Activated CD4-positive, alpha-beta T cell treated with anti-CD3 and anti-CD28 coated beads, Interleukin-2, amount 10 ng/mL, durations not matched to agents 7 days and 5 days (primary cell): Measurements from ENCODE around the gene TRH. TPM values are rescaled to one million over a fixed set of nuclear protein-coding genes. Genes with fewer than 3 reads are reported as not detected.

Source experiments
- CTCF ChIA-PET: fragments of 350-600 bp; sonication (Branson Sonifier 250); formaldehyde crosslinking; loops from one replicate; lab custom pipeline; 2021; ENCODE audit warnings: antibody characterized with exemption; lab: Charles Lee
- POLR2A ChIA-PET: fragments of 350-600 bp; sonication (Branson Sonifier 250); formaldehyde crosslinking; loops from one replicate; lab custom pipeline; 2021; ENCODE audit warnings: antibody characterized with exemption; lab: Charles Lee
- DNase-seq: peaks from one replicate; pipeline ENCODE4 v3.0.0-alpha.2; 2020
- H3K27ac Mint-ChIP-seq: one replicate; pipeline ENCODE4 v1.8.0; 2021; ENCODE audit warnings: mild to moderate bottlenecking, moderate library complexity, mixed read lengths
- H3K27me3 Mint-ChIP-seq: one replicate; pipeline ENCODE4 v1.8.0; 2021; ENCODE audit warnings: mixed read lengths
- H3K36me3 Mint-ChIP-seq: one replicate; pipeline ENCODE4 v1.8.0; 2021; ENCODE audit warnings: low read depth, mixed read lengths
- H3K4me1 Mint-ChIP-seq: one replicate; pipeline ENCODE4 v1.8.0; 2021; ENCODE audit warnings: mixed read lengths
- H3K4me3 Mint-ChIP-seq: one replicate; pipeline ENCODE4 v1.8.0; 2021; ENCODE audit warnings: mild to moderate bottlenecking, moderate library complexity, mixed read lengths
- H3K9me3 Mint-ChIP-seq: one replicate; pipeline ENCODE4 v1.8.0; 2021; ENCODE audit warnings: mixed read lengths
- total RNA-seq, 2 experiments: library from RNA; stranded (reverse); gene quantifications; one replicate each; pipeline ENCODE4 v1.2.3, GENCODE V29; 2021

The TRH gene
- total RNA-seq, 2 experiments from 2014 or later, result not detected

- H3K27me3 Mint-ChIP-seq, result peaks cover 9% of the 10 kb centered on the region
- CTCF ChIA-PET, result no interaction called here
- H3K27ac Mint-ChIP-seq, result no peak overlapping the region
- H3K36me3 Mint-ChIP-seq, result no peaks in the 10 kb centered on the region
- POLR2A ChIA-PET, result no interaction called here
- DNase-seq, result no peak
- H3K9me3 Mint-ChIP-seq, result no peaks in the 10 kb centered on the region
- no peak overlapping the region for H3K4me3 Mint-ChIP-seq
- H3K4me1 Mint-ChIP-seq, result no peaks in the 10 kb centered on the region
These were observed 26.8 kb upstream of the TRH start for GRCh38 chr3:129947538-129948240.

DNA sequence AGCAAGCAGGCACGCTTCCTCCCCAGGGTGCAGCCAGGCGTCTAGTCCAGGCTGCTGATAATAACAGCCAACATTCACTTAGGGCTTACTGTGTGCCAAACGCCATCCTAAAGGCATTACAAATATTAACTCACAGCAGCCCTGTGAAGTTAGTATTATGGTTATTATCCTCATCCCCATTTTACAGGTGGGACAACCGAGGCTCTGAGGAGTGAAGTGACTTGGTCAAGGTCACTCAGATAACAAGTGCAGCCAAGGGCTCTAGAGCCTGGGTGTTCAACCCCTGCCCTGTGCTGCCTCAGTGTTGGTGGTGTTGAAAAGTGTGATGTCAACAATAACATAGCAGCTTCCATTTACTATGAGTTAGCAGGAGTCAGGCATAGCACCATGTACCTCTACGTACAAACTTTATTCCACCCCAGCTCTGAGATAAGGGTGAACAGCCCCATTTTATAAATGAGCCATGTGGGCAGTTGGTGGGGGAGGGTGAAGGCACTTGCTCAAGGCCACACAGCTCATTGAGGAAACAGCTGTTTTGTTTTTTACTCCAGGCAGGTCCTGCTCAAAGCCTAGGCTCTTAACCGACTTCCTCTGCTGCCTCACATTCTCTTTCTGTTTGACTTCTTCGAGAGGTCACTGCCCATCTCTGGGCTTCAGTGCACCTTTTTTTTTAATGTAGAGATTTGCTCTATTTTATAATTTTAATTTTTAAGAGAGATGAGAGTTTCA lies 24.0 kb upstream of the TRH start:
- Mint-ChIP-seq H3K27ac (no peak overlapping the region), H3K27me3 (peaks cover 7% of the 10 kb centered on the region), H3K9me3 (no peaks in the 10 kb centered on the region), H3K36me3 (no peaks in the 10 kb centered on the region), H3K4me3 (no peak overlapping the region), H3K4me1 (no peaks in the 10 kb centered on the region)
- ChIA-PET CTCF (no interaction called here), POLR2A (no interaction called here)
- DNase-seq, result no peak

DNA sequence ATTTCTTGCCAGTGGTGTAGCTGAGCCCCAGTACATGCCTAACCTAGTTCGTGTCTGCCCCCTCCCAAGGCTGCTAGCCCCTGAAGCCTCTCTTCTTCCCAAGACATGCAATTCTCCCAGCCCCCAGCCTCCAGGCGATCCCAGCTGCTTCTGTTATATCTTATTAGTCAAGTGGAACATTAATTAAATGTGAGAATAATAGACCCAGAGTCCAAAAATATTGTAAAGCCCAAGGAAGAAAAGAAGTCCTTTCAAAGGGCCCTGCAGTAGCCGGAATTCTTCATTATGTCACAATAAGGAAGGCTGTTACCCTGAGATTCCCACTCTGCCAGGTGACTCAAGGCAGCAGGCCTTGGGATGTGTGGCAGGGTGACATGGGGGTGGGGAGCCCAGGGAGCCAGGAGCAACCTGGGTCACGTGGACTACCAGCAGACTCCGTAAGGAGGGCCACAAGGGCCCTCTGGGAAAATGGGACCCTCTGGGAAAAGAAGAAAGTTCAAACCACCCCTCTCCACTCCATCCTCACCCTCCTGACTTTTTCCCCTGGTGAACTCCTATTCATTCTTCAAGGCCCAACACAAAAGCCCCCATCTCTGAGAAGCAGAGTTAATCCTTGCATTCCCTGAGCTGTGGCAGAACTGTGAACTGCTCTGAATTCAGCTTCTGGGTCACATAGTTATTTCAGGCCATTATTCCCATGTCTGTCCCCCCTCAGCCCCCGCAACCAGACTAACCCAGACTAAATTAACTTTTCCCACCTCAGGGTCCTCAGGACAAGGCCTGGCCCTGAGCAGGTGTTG lies 21.8 kb upstream of the TRH start:
- H3K27ac Mint-ChIP-seq, result no peak overlapping the region
- ChIA-PET POLR2A (no interaction called here), CTCF (interaction anchor here (0.9 to 1.9 kb wide), 4 partner anchors 8 to 325 kb away, joined by 3 to 4 read pairs (median 4); no protein-coding TSS in a partner anchor)
- no peaks in the 10 kb centered on the region for H3K9me3 Mint-ChIP-seq
- no peaks in the 10 kb centered on the region for H3K36me3 Mint-ChIP-seq
- H3K4me1 Mint-ChIP-seq, result no peaks in the 10 kb centered on the region
- H3K4me3 Mint-ChIP-seq, result no peak overlapping the region
- H3K27me3 Mint-ChIP-seq, result peaks cover 7% of the 10 kb centered on the region
- no peak for DNase-seq

DNA sequence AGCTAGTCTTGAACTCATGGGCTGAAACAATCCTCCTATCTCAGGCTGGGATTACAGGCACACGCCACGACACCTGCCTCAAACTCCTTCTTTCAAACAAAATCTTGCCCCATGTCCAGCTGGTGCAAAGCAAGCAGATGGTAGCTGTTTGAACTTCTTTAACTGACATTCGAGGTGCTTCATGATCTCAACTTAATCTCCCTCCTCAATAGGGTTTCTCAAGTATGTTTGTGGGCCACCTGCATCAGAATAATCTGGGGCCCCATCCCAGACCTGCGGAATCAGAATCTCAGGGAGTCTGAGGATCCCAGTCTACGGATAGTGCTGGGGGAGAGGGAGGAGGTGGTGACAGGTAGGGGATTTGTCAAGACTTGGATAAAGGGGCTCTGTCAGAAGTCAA lies 20.9 kb upstream of the TRH start:
- H3K27me3 Mint-ChIP-seq, result peaks cover 4% of the 10 kb centered on the region
- H3K27ac Mint-ChIP-seq, result no peak overlapping the region

DNA sequence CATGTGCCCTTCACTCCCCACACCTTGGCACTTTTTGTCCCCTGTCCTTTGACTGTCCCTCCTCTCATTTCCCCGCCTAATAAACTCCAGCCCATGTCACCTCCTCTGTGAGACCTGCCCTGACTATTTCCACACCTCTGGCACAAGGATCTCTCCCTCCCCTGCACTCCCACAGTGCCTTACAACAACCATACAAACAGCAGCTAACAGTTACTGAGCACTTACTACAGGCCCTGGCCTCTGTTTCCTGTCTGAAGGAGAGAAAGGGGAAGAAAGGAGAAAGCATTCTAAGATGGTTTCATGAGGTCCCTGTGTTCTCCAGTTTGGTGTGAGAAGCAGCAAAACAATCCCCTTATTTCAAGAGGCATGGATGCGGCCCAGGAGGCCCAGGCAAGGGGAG lies 20.0 kb upstream of the TRH start:
- CTCF ChIA-PET, result interaction anchor here (1.0 to 1.5 kb wide), 2 partner anchors 12 to 42 kb away, joined by 3 read pairs; no protein-coding TSS in a partner anchor
- POLR2A ChIA-PET, result no interaction called here

More for the DNA sequence above, 20.9 kb upstream of the TRH start:
- no peak for DNase-seq
- H3K9me3 Mint-ChIP-seq, result no peaks in the 10 kb centered on the region
- ChIA-PET CTCF (interaction anchor here (1.1 to 1.9 kb wide), 3 partner anchors 9 to 326 kb away, joined by 3 to 4 read pairs (median 3); no protein-coding TSS in a partner anchor), POLR2A (no interaction called here)
- no peak overlapping the region for H3K4me3 Mint-ChIP-seq
- no peaks in the 10 kb centered on the region for H3K4me1 Mint-ChIP-seq
- no peaks in the 10 kb centered on the region for H3K36me3 Mint-ChIP-seq

GRCh38 chr3:129956936-129957335 lies 17.6 kb upstream of the TRH start:
- Mint-ChIP-seq H3K27ac (no peak overlapping the region), H3K27me3 (peaks cover 2% of the 10 kb centered on the region), H3K9me3 (no peaks in the 10 kb centered on the region), H3K4me3 (no peak overlapping the region), H3K36me3 (no peaks in the 10 kb centered on the region), H3K4me1 (no peaks in the 10 kb centered on the region)
- DNase-seq, result no peak
- ChIA-PET POLR2A (no interaction called here), CTCF (no interaction called here)

More for the DNA sequence above, 20.0 kb upstream of the TRH start:
- H3K27me3 Mint-ChIP-seq, result peaks cover 2% of the 10 kb centered on the region
- no peak overlapping the region for H3K27ac Mint-ChIP-seq
- H3K4me1 Mint-ChIP-seq, result no peaks in the 10 kb centered on the region
- no peak overlapping the region for H3K4me3 Mint-ChIP-seq
- no peak for DNase-seq
- H3K9me3 Mint-ChIP-seq, result no peaks in the 10 kb centered on the region
- H3K36me3 Mint-ChIP-seq, result no peaks in the 10 kb centered on the region

GRCh38 chr3:129958755-129959154 lies 15.8 kb upstream of the TRH start:
- CTCF ChIA-PET, result no interaction called here
- POLR2A ChIA-PET, result no interaction called here
- Mint-ChIP-seq H3K27ac (no peak overlapping the region), H3K27me3 (no peaks in the 10 kb centered on the region), H3K4me1 (no peaks in the 10 kb centered on the region), H3K9me3 (no peaks in the 10 kb centered on the region), H3K4me3 (no peak overlapping the region), H3K36me3 (no peaks in the 10 kb centered on the region)
- DNase-seq, result no peak

DNA sequence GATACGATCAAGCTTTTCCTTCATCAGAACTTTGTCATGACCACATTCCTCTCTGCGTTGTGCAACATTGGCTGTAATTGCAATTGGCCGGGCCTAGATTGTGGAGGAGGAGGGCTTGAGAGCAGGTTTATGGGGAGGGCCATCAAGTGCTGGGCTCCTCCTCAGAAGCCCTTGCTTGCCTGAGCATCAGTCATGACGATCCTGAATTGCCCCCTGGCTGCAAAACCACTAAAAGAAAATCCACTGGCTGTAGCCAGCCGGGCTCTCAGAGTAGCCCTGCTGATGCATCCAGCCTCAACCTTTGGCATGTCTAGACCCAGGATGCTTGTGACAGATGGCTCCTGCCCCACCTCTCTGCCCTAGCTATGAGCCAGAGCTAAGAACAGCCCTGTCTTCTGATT lies 13.4 kb upstream of the TRH start:
- Mint-ChIP-seq H3K4me1 (no peaks in the 10 kb centered on the region), H3K4me3 (no peak overlapping the region), H3K27ac (no peak overlapping the region), H3K9me3 (no peaks in the 10 kb centered on the region), H3K36me3 (no peaks in the 10 kb centered on the region), H3K27me3 (no peaks in the 10 kb centered on the region)
- no peak for DNase-seq
- CTCF ChIA-PET, result interaction anchor here (0.6 kb wide), 2 partner anchors 9 to 1222 kb away, joined by 3 read pairs; no protein-coding TSS in a partner anchor
- POLR2A ChIA-PET, result no interaction called here

- no peaks in the 10 kb centered on the region for H3K9me3 Mint-ChIP-seq
- CTCF ChIA-PET, result interaction anchor here (0.9 kb wide), 1 partner anchor 21 kb away, joined by 3 read pairs; no protein-coding TSS in a partner anchor
- H3K4me1 Mint-ChIP-seq, result no peaks in the 10 kb centered on the region
- H3K27ac Mint-ChIP-seq, result no peak overlapping the region
- no peak overlapping the region for H3K4me3 Mint-ChIP-seq
- peaks cover 3% of the 10 kb centered on the region for H3K27me3 Mint-ChIP-seq
- no peak for DNase-seq
- H3K36me3 Mint-ChIP-seq, result no peaks in the 10 kb centered on the region
- POLR2A ChIA-PET, result no interaction called here
These were observed 11.9 kb upstream of the TRH start for GRCh38 chr3:129962600-129962999.

DNA sequence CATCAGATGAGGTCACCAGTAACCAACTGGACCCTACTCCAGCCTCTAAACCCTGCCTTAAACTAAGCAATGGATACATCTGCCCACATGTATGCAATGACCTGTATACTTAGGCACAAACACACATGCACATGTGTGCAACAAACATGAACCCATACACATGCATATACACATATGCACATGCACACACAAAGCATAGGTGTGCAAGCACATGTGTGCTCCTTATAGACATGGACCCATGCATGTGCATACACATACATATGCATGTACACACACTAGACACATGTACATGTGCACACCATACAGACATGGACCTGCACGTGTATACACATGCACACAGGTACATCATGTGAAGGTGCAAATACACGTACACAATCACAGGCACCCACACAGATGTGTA lies 8.6 kb upstream of the TRH start:
- CTCF ChIA-PET, result interaction anchor here (0.9 kb wide), 1 partner anchor 17 kb away, joined by 3 read pairs; no protein-coding TSS in a partner anchor
- POLR2A ChIA-PET, result interaction anchor here (0.6 kb wide), 1 partner anchor 284 kb away, joined by 3 read pairs; no protein-coding TSS in a partner anchor
- Mint-ChIP-seq H3K27ac (no peak overlapping the region), H3K36me3 (no peaks in the 10 kb centered on the region), H3K4me1 (no peaks in the 10 kb centered on the region), H3K9me3 (no peaks in the 10 kb centered on the region), H3K27me3 (peaks cover 11% of the 10 kb centered on the region), H3K4me3 (no peak overlapping the region)
- no peak for DNase-seq

- Mint-ChIP-seq H3K4me1 (no peaks in the 10 kb centered on the region), H3K36me3 (no peaks in the 10 kb centered on the region), H3K27ac (no peak overlapping the region), H3K9me3 (no peaks in the 10 kb centered on the region), H3K27me3 (peaks cover 14% of the 10 kb centered on the region), H3K4me3 (no peak overlapping the region)
- DNase-seq, result no peak
- ChIA-PET CTCF (interaction anchor here (0.9 kb wide), 1 partner anchor 18 kb away, joined by 3 read pairs; no protein-coding TSS in a partner anchor), POLR2A (no interaction called here)
These were observed 7.6 kb upstream of the TRH start for GRCh38 chr3:129966876-129967275.

DNA sequence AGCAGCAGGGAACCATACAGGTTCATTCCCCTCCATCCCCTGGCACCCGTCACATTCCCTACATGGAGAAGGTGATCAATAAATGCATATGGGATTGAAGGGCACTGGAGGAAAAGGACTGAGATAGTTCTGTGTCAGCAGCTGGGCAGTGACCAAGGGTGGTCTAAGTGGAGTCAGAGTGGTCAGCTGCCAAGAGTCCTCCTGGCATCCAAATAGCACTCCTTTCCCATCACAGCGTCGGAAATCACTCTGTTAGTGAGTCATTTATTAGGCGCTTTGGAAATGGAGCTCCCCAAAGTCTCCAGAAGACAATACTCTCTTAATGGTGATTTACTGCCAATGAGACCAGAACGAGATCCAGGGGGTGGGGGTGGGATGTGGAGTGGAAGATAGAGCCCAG lies 6.8 kb upstream of the TRH start:
- ChIA-PET CTCF (interaction anchor here (0.5 kb wide), 1 partner anchor 530 kb away, joined by 4 read pairs; no protein-coding TSS in a partner anchor), POLR2A (no interaction called here)
- Mint-ChIP-seq H3K4me1 (no peaks in the 10 kb centered on the region), H3K27ac (no peak overlapping the region), H3K4me3 (no peak overlapping the region), H3K9me3 (no peaks in the 10 kb centered on the region), H3K27me3 (peaks cover 23% of the 10 kb centered on the region), H3K36me3 (no peaks in the 10 kb centered on the region)
- DNase-seq, result no peak
